HEK293 (cell line): ENCODE measurements around the gene OSTM1.

Experiments used
- CTCF ChIA-PET: fragments of 350-600 bp; formaldehyde crosslinking; extraction: SDS; loops from one replicate; lab custom pipeline; 2021; ENCODE audit warnings: antibody characterized with exemption; lab: Yijun Ruan, JAX
- POLR2A ChIA-PET: fragments of 300-600 bp; formaldehyde crosslinking; extraction: SDS; loops from one replicate; lab custom pipeline; 2020; ENCODE audit warnings: antibody characterized with exemption, inconsistent platforms; lab: Yijun Ruan, JAX
- H3K27ac ChIP-seq: fragments of 200-500 bp; sonication (Bioruptor generic); 2 replicates; pipeline ENCODE4 v1.5.1; 2014; ENCODE audit warnings: low read depth, low read length, control low read depth, inconsistent platforms; ENCODE audit errors: extremely low read depth
- H3K36me3 ChIP-seq, 2 experiments: fragments of 200-500 bp in 1 of 2; sonication (Bioruptor generic) in 1 of 2; 1 replicate in 1 of 2; 2 replicates in 1 of 2; pipeline ENCODE4 v1.5.1; 2014 to 2017; ENCODE audit warnings: inconsistent platforms in 2 of 2, low read length in 2 of 2; ENCODE audit not compliant: control insufficient read depth in 2 of 2, insufficient read depth in 1 of 2
- H3K4me1 ChIP-seq: fragments of 200-500 bp; sonication (Bioruptor generic); 2 replicates; pipeline ENCODE4 v1.5.1; 2014; ENCODE audit warnings: mild to moderate bottlenecking, low read length, inconsistent platforms; ENCODE audit not compliant: control insufficient read depth, insufficient read depth
- H3K4me3 ChIP-seq: 2 replicates; pipeline ENCODE4 v1.5.1; 2011; ENCODE audit warnings: low read depth, mild to moderate bottlenecking, control low read depth, low read length, moderate library complexity
- H3K9me3 ChIP-seq: fragments of 200-500 bp; sonication (Bioruptor generic); 2 replicates; pipeline ENCODE4 v1.5.1; 2014; ENCODE audit warnings: low read depth, low read length, inconsistent platforms; ENCODE audit not compliant: control insufficient read depth, insufficient read depth
- KLF1 ChIP-seq: fragments of 450-650 bp; formaldehyde crosslinking; IDR thresholded peaks from 2 replicates; pipeline ENCODE4 v1.5.1; 2016; ENCODE audit warnings: missing biosample characterization, missing genetic modification characterization
- KLF9 ChIP-seq: fragments of 450-650 bp; formaldehyde crosslinking; IDR thresholded peaks from 2 replicates; pipeline ENCODE4 v1.5.1; 2016; ENCODE audit warnings: missing biosample characterization, missing genetic modification characterization, low read depth
- SALL2 ChIP-seq: fragments of 450-650 bp; formaldehyde crosslinking; IDR thresholded peaks from 2 replicates; pipeline ENCODE4 v1.5.0; 2017; ENCODE audit warnings: missing biosample characterization, mild to moderate bottlenecking, missing genetic modification characterization, borderline replicate concordance
- SCRT2 ChIP-seq: fragments of 450-650 bp; formaldehyde crosslinking; IDR thresholded peaks from 2 replicates; pipeline ENCODE4 v1.5.1; 2016; ENCODE audit warnings: missing biosample characterization, missing genetic modification characterization
- YY1 ChIP-seq: fragments of 450-650 bp; formaldehyde crosslinking; IDR thresholded peaks from 2 replicates; pipeline ENCODE4 v1.5.1; 2018; ENCODE audit warnings: missing biosample characterization, missing genetic modification characterization
- ZNF19 ChIP-seq: fragments of 450-650 bp; formaldehyde crosslinking; IDR thresholded peaks from 2 replicates; pipeline ENCODE4; 2016; ENCODE audit warnings: missing biosample characterization, missing genetic modification characterization, low read depth
- ZNF211 ChIP-seq: fragments of 450-650 bp; formaldehyde crosslinking; IDR thresholded peaks from 2 replicates; pipeline ENCODE4 v1.5.1; 2016; ENCODE audit warnings: low read depth, missing biosample characterization, missing genetic modification characterization
- ZNF214 ChIP-seq: fragments of 450-650 bp; formaldehyde crosslinking; IDR thresholded peaks from 2 replicates; pipeline ENCODE4 v1.5.1; 2017; ENCODE audit warnings: missing biosample characterization, mild to moderate bottlenecking, missing genetic modification characterization, borderline replicate concordance
- ZNF239 ChIP-seq: fragments of 450-650 bp; formaldehyde crosslinking; IDR thresholded peaks from 2 replicates; pipeline ENCODE4 v1.5.1; 2016; ENCODE audit warnings: missing biosample characterization, missing genetic modification characterization
- ZNF335 ChIP-seq: fragments of 450-650 bp; formaldehyde crosslinking; conservative IDR thresholded peaks from 2 replicates; pipeline ENCODE4 v1.5.1; 2016; ENCODE audit warnings: missing biosample characterization, missing genetic modification characterization
- ZNF510 ChIP-seq: fragments of 450-650 bp; formaldehyde crosslinking; IDR thresholded peaks from 2 replicates; pipeline ENCODE4 v1.5.1; 2018; ENCODE audit warnings: mild to moderate bottlenecking, missing genetic modification characterization, missing biosample characterization; ENCODE audit not compliant: insufficient replicate concordance
- ZNF514 ChIP-seq: fragments of 450-650 bp; formaldehyde crosslinking; IDR thresholded peaks from 2 replicates; pipeline ENCODE4 v1.5.1; 2016; ENCODE audit warnings: missing biosample characterization, missing genetic modification characterization
- ZNF549 ChIP-seq: fragments of 450-650 bp; IDR thresholded peaks from 2 replicates; pipeline ENCODE4 v1.5.1; 2018; ENCODE audit warnings: missing biosample characterization, missing genetic modification characterization, mild to moderate bottlenecking, inconsistent platforms, moderate library complexity
- ZNF560 ChIP-seq: fragments of 450-650 bp; formaldehyde crosslinking; IDR thresholded peaks from 2 replicates; pipeline ENCODE4 v1.5.1; 2017; ENCODE audit warnings: missing biosample characterization, missing genetic modification characterization, borderline replicate concordance
- ZNF654 ChIP-seq: fragments of 450-650 bp; formaldehyde crosslinking; IDR thresholded peaks from 2 replicates; pipeline ENCODE4 v1.5.1; 2016; ENCODE audit warnings: low read depth, missing biosample characterization, missing genetic modification characterization
- ZNF792 ChIP-seq: fragments of 450-650 bp; formaldehyde crosslinking; IDR thresholded peaks from 2 replicates; pipeline ENCODE4 v1.5.1; 2016; ENCODE audit warnings: missing biosample characterization, missing genetic modification characterization
- TF ChIP-seq, protein P1 (sequence below): fragments of 450-650 bp; formaldehyde crosslinking; IDR thresholded peaks from 2 replicates; pipeline ENCODE4 v1.5.1; 2017; ENCODE audit warnings: missing biosample characterization, missing genetic modification characterization
- TF ChIP-seq, protein P2 (sequence below): fragments of 450-650 bp; formaldehyde crosslinking; conservative IDR thresholded peaks from 2 replicates; pipeline ENCODE4 v1.5.1; 2016; ENCODE audit warnings: low read depth, missing biosample characterization, missing genetic modification characterization
- TF ChIP-seq, protein P3 (sequence below): fragments of 450-650 bp; formaldehyde crosslinking; IDR thresholded peaks from 2 replicates; pipeline ENCODE4 v1.5.1; 2016; ENCODE audit warnings: missing biosample characterization, missing genetic modification characterization
- TF ChIP-seq, protein P4 (sequence below): fragments of 450-650 bp; formaldehyde crosslinking; IDR thresholded peaks from 2 replicates; pipeline ENCODE4 v1.5.1; 2016; ENCODE audit warnings: missing biosample characterization, missing genetic modification characterization
- TF ChIP-seq, protein P5 (sequence below): fragments of 450-650 bp; formaldehyde crosslinking; IDR thresholded peaks from 2 replicates; pipeline ENCODE4 v1.5.1; 2017; ENCODE audit warnings: missing biosample characterization, missing genetic modification characterization
- TF ChIP-seq, protein P6 (sequence below): fragments of 450-650 bp; formaldehyde crosslinking; IDR thresholded peaks from 2 replicates; pipeline ENCODE4 v1.5.0; 2017; ENCODE audit warnings: missing biosample characterization, missing genetic modification characterization, borderline replicate concordance

OSTM1 gene

DNA sequence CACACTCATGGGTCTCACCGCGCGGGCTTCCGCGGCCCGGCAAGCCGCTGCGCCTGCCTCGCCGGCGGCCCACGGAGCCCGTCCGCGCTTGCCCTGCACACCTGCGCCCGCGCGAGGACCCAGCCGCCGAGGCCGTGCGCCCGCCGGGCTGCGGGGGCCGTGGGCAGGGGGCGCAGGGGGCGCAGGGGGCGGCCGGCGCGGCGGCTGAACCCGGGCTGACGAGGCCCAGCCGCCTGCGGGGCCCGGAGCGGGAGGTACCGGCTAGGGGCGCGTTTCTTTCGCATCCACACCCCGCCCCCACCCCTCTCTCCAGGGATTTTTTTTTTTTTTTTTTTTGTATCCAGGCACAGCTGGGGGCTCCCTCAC lies 43.8 kb upstream of the OSTM1 start (continued):
- TF ChIP-seq, protein P1, sequence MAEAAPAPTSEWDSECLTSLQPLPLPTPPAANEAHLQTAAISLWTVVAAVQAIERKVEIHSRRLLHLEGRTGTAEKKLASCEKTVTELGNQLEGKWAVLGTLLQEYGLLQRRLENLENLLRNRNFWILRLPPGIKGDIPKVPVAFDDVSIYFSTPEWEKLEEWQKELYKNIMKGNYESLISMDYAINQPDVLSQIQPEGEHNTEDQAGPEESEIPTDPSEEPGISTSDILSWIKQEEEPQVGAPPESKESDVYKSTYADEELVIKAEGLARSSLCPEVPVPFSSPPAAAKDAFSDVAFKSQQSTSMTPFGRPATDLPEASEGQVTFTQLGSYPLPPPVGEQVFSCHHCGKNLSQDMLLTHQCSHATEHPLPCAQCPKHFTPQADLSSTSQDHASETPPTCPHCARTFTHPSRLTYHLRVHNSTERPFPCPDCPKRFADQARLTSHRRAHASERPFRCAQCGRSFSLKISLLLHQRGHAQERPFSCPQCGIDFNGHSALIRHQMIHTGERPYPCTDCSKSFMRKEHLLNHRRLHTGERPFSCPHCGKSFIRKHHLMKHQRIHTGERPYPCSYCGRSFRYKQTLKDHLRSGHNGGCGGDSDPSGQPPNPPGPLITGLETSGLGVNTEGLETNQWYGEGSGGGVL (tag by site-specific recombination) = no peak
- TF ChIP-seq, protein P2, sequence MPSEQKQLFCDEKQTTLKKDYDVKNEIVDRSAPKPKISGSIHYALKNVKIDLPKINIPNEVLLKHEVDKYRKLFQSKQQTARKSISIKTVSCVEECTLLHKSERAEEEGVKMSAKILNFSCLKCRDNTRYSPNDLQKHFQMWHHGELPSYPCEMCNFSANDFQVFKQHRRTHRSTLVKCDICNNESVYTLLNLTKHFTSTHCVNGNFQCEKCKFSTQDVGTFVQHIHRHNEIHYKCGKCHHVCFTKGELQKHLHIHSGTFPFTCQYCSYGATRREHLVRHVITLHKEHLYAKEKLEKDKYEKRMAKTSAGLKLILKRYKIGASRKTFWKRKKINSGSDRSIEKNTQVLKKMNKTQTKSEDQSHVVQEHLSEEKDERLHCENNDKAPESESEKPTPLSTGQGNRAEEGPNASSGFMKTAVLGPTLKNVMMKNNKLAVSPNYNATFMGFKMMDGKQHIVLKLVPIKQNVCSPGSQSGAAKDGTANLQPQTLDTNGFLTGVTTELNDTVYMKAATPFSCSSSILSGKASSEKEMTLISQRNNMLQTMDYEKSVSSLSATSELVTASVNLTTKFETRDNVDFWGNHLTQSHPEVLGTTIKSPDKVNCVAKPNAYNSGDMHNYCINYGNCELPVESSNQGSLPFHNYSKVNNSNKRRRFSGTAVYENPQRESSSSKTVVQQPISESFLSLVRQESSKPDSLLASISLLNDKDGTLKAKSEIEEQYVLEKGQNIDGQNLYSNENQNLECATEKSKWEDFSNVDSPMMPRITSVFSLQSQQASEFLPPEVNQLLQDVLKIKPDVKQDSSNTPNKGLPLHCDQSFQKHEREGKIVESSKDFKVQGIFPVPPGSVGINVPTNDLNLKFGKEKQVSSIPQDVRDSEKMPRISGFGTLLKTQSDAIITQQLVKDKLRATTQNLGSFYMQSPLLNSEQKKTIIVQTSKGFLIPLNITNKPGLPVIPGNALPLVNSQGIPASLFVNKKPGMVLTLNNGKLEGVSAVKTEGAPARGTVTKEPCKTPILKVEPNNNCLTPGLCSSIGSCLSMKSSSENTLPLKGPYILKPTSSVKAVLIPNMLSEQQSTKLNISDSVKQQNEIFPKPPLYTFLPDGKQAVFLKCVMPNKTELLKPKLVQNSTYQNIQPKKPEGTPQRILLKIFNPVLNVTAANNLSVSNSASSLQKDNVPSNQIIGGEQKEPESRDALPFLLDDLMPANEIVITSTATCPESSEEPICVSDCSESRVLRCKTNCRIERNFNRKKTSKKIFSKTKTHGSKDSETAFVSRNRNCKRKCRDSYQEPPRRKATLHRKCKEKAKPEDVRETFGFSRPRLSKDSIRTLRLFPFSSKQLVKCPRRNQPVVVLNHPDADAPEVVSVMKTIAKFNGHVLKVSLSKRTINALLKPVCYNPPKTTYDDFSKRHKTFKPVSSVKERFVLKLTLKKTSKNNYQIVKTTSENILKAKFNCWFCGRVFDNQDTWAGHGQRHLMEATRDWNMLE = no peak
- no peak for TF ChIP-seq ZNF211
- no peak for TF ChIP-seq ZNF19 (tag by site-specific recombination)
- TF ChIP-seq SCRT2 = no peak
- TF ChIP-seq ZNF560 (tag by site-specific recombination) = no peak
- TF ChIP-seq, all 188 proteins: peak for 0

DNA sequence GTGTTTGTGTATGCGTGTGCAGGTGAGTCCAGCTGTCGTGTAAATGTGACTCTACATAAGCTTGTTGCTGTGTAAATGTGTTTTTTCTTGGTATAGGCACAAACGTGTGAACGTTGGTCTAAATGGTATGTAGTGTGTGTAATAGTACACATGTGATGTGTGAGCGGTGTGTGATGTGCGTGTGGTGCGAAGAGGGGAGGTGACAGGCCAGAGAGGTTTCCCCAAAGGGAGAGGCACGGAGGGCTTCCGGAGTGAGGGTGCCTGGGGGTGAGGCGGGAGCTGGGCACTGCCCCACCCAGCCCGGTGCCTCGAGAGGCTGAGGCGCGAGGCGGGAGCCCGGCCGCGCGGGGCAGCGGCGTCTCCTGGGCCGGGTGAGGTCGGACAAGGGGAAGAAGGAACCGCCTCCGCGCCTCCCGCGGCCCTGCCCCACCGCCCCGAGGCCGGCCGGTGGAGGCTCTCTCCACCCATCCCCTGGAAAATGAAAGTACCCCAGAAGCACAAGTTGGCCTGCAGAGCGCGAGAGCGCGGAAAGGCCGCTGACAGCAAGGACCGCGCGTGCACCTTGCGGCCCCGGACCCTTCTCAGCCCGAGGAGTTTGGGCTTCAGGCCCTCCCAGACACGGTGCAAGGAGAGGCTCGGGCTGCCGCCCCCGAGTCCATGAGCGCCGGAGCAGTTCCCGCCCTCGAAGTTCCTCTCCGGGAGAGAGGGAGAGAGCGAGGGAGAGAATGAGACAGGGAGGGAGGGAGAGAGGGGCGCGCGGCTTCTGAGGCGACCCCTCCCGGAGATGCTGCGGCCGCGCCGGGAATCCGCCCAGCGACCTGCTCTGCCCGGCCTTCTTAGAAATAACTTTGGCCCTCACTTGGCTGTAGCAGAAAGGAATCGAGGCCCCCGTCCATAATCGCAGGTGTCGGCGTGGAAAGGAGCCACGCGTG lies 43.2 kb upstream of the OSTM1 start:
- Histone ChIP-seq H3K4me3 (peak overlapping the region; percentile 20), H3K27ac (no peak overlapping the region), H3K36me3 (no peaks in the 10 kb centered on the region), H3K4me1 (no peaks in the 10 kb centered on the region), H3K9me3 (no peaks in the 10 kb centered on the region)
- ChIA-PET CTCF (interaction anchor here (0.6 to 1.2 kb wide), 2 partner anchors 45 to 375 kb away, joined by 5 to 6 read pairs; no protein-coding TSS in a partner anchor), POLR2A (interaction anchor here (1.2 kb wide), 1 partner anchor 16 kb away, joined by 3 read pairs; no protein-coding TSS in a partner anchor)
- TF ChIP-seq, protein P3, sequence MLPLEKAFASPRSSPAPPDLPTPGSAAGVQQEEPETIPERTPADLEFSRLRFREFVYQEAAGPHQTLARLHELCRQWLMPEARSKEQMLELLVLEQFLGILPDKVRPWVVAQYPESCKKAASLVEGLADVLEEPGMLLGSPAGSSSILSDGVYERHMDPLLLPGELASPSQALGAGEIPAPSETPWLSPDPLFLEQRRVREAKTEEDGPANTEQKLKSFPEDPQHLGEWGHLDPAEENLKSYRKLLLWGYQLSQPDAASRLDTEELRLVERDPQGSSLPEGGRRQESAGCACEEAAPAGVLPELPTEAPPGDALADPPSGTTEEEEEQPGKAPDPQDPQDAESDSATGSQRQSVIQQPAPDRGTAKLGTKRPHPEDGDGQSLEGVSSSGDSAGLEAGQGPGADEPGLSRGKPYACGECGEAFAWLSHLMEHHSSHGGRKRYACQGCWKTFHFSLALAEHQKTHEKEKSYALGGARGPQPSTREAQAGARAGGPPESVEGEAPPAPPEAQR = no peak
- no peak for TF ChIP-seq ZNF514
- no peak for TF ChIP-seq YY1 (tag by site-specific recombination)
- TF ChIP-seq ZNF510 = no peak
- TF ChIP-seq ZNF549 = no peak
- TF ChIP-seq, protein P4, sequence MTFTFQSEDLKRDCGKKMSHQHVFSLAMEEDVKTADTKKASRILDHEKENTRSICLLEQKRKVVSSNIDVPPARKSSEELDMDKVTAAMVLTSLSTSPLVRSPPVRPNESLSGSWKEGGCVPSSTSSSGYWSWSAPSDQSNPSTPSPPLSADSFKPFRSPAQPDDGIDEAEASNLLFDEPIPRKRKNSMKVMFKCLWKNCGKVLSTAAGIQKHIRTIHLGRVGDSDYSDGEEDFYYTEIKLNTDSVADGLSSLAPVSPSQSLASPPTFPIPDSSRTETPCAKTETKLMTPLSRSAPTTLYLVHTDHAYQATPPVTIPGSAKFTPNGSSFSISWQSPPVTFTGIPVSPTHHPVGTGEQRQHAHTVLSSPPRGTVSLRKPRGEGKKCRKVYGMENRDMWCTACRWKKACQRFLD (tag by site-specific recombination) = no peak
- TF ChIP-seq ZNF214 (tag by site-specific recombination) = no peak
- TF ChIP-seq KLF1 (tag by site-specific recombination) = no peak
- TF ChIP-seq ZNF335 (tag by site-specific recombination) = no peak
- TF ChIP-seq ZNF239 = no peak
- TF ChIP-seq KLF9 (tag by site-specific recombination) = no peak
- TF ChIP-seq, protein P5, sequence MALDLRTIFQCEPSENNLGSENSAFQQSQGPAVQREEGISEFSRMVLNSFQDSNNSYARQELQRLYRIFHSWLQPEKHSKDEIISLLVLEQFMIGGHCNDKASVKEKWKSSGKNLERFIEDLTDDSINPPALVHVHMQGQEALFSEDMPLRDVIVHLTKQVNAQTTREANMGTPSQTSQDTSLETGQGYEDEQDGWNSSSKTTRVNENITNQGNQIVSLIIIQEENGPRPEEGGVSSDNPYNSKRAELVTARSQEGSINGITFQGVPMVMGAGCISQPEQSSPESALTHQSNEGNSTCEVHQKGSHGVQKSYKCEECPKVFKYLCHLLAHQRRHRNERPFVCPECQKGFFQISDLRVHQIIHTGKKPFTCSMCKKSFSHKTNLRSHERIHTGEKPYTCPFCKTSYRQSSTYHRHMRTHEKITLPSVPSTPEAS (tag by site-specific recombination) = no peak
- TF ChIP-seq ZNF792 (tag by site-specific recombination) = no peak
- no peak for TF ChIP-seq SALL2 (tag by site-specific recombination)
- no peak for TF ChIP-seq ZNF654 (tag by site-specific recombination)
- TF ChIP-seq, protein P6, sequence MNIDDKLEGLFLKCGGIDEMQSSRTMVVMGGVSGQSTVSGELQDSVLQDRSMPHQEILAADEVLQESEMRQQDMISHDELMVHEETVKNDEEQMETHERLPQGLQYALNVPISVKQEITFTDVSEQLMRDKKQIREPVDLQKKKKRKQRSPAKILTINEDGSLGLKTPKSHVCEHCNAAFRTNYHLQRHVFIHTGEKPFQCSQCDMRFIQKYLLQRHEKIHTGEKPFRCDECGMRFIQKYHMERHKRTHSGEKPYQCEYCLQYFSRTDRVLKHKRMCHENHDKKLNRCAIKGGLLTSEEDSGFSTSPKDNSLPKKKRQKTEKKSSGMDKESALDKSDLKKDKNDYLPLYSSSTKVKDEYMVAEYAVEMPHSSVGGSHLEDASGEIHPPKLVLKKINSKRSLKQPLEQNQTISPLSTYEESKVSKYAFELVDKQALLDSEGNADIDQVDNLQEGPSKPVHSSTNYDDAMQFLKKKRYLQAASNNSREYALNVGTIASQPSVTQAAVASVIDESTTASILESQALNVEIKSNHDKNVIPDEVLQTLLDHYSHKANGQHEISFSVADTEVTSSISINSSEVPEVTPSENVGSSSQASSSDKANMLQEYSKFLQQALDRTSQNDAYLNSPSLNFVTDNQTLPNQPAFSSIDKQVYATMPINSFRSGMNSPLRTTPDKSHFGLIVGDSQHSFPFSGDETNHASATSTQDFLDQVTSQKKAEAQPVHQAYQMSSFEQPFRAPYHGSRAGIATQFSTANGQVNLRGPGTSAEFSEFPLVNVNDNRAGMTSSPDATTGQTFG (tag by site-specific recombination) = no peak
